GM18951 (cell line): Measurements from ENCODE around the gene BDKRB1.

Experiments used
- POLR2A ChIP-seq: IDR thresholded peaks from 4 replicates; pipeline ENCODE4 v1.6.1; 2011; ENCODE audit warnings: mild to moderate bottlenecking; ENCODE audit not compliant: insufficient read length, insufficient read depth; ENCODE audit errors: extremely low read depth
- in situ Hi-C: fragments of 300-500 bp; cut with MboI; formaldehyde crosslinking; loops from one replicate; pipeline ENCODE4 v1.12.0; 2022; ENCODE audit warnings: low sequenced_read_pairs, mixed read lengths, inconsistent platforms; ENCODE audit not compliant: unreplicated experiment

The BDKRB1 gene

GRCh38 chr14:96270565-96271420, 14.8 kb downstream of the BDKRB1 start:
- TF ChIP-seq POLR2A = no peak
- in situ Hi-C loops = no loop called here

DNA sequence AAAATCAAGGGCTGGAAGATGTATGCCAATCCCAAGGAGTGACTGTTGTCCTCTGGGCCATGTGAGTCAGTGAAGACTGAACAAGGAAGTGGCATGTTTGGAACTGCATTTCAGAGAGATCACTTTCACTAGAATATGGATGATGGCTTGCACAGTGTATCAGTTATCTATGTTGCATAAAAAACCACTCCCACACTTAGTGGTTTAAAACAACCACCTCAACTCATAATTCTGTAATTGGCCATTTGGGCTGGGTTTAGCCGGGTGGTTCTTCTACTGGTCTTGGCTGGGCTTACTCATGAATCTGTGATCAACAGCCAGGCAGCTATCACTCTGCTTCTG, 15.4 kb downstream of the BDKRB1 start:
- no peak for TF ChIP-seq POLR2A
- in situ Hi-C loops = no loop called here

- TF ChIP-seq POLR2A = no peak
- in situ Hi-C loops = no loop called here
Measured at GRCh38 chr14:96272777-96273473, 16.9 kb downstream of the BDKRB1 start.

- no peak for TF ChIP-seq POLR2A
- in situ Hi-C loops = no loop called here
Measured at GRCh38 chr14:96273629-96274028, 17.6 kb downstream of the BDKRB1 start.

DNA sequence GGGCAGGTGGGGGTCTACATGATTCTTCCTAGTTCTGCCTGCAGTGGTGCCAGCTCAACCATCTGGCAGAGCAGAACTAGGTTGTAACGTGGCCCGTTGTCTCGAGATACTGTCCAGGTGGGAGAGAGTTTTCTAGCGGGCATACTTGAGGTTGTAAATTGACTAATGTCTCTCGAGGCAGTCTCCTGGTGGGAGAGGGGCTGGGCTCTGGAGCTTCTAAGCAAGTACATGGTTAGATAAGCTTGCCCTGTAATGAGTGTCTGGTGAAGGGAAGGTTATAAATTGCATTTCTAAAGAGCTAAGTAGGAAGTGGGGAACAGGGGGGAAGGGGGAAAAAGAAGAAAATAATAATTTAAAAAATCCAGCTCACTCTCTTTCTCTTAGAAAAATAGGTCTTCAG, 18.1 kb downstream of the BDKRB1 start:
- TF ChIP-seq POLR2A = no peak
- in situ Hi-C loops = no loop called here

DNA sequence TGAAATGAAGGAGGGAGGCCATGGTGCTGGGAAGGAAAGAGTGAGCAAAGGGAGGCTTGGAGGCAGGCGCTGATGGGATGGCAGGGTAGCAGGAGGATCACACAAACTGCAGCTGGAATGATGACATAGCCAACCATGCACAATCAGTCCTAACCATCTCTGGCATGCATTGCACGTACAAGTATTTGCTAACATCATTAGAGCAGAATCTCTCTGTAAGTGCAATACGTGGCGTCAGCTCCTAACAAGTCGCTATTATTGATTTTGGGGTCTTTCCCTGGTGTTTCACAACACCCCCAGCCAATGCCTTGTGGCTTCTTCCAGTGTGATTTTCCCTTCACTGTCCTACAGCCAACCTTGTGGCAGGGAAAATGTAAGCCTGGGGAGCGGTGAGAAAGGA, 18.5 kb downstream of the BDKRB1 start:
- in situ Hi-C loops = no loop called here
- no peak for TF ChIP-seq POLR2A

- TF ChIP-seq POLR2A = no peak
- in situ Hi-C loops = loop anchor here (25.0 kb wide), 1 partner anchor 688 kb away; no protein-coding TSS in a partner anchor
Measured at GRCh38 chr14:96275177-96276112, 19.4 kb downstream of the BDKRB1 start.

DNA sequence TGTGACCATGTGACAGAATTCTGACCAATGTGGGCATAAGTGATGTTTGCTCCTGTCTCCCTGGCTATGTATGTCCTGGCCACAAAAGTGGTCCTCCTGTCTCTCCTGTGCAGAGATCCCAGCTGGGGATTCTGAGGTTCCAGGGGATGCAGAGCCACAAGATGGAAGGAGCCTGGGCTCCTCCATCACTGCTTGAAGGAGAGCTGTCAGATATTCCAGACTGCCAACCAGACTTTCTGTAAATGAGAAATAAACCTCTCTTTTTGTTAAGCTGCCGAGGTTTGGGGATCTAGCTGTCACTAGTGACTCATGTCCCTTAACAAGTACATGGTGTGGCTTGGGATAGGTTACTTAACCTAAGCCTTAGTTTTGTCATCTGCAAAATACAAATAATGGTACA, 21.9 kb downstream of the BDKRB1 start:
- in situ Hi-C loops = loop anchor here (25.0 kb wide), 1 partner anchor 691 kb away; no protein-coding TSS in a partner anchor
- no peak for TF ChIP-seq POLR2A

GRCh38 chr14:96279564-96279963, 23.6 kb downstream of the BDKRB1 start:
- in situ Hi-C loops = loop anchor here (25.0 kb wide), 1 partner anchor 692 kb away; no protein-coding TSS in a partner anchor
- no peak for TF ChIP-seq POLR2A

- in situ Hi-C loops = loop anchor here (25.0 kb wide), 1 partner anchor 693 kb away; no protein-coding TSS in a partner anchor
- TF ChIP-seq POLR2A = no peak
Measured at GRCh38 chr14:96280104-96280503, 24.1 kb downstream of the BDKRB1 start.

DNA sequence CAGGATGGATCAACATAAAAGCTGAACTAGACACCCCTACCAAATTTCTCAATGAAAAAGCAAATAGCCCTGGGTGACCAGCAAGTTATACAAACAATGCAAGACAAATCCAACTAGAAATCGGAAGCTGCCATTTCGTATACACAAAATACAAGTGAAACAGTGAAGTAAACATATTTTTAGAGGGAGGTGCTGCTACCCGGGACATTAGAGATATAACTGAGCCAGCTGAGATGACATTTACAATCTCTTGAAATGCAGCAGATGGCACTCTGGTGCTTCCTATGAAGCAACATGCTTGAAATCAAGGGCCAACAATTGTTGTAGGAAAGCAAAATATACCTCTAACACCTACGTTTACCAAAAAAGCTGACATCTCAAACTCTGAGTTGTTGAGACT, 25.5 kb downstream of the BDKRB1 start:
- TF ChIP-seq POLR2A = no peak
- in situ Hi-C loops = loop anchor here (25.0 kb wide), 1 partner anchor 694 kb away; no protein-coding TSS in a partner anchor

DNA sequence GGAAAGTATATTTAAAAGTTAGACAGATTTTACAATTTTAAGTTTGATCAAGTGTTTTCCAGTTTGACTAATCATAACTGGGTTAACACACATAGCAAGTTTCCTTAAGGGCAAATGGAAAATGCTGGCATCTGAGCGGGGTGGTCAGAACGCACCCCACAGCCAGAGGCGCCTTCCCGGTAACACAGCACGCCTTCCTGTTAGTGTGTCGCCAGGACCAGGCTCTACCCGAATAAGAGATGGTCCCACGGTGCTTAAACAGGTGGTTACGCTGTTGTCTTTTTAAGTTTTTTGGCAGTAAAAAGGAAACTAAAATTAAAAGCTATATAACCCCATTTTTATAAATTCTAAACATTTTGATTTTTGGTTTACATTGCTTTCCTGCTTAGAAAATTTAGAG, 28.0 kb downstream of the BDKRB1 start:
- in situ Hi-C loops = loop anchor here (25.0 kb wide), 1 partner anchor 697 kb away; no protein-coding TSS in a partner anchor
- no peak for TF ChIP-seq POLR2A

- in situ Hi-C loops = loop anchor here (25.0 kb wide), 1 partner anchor 697 kb away; no protein-coding TSS in a partner anchor
- TF ChIP-seq POLR2A = no peak
Measured at GRCh38 chr14:96284430-96284829, 28.4 kb downstream of the BDKRB1 start.
